IMR-90 (cell line): Measurements from ENCODE around the gene PSME3.

Source experiments
- BHLHE40 ChIP-seq: fragments of 150-350 bp; IDR thresholded peaks from 2 replicates; pipeline ENCODE4 v1.6.1; 2016; ENCODE audit warnings: mild to moderate bottlenecking, low read depth, low read length
- CEBPB ChIP-seq: IDR thresholded peaks from 2 replicates; pipeline ENCODE4 v1.6.1; 2012; ENCODE audit warnings: low read depth, low read length, improper control_type of control experiment
- MAFK ChIP-seq: IDR thresholded peaks from 2 replicates; pipeline ENCODE4 v1.6.1; 2012; ENCODE audit warnings: low read depth, low read length, improper control_type of control experiment
- MXI1 ChIP-seq: IDR thresholded peaks from 2 replicates; pipeline ENCODE4 v1.6.1; 2012; ENCODE audit warnings: low read depth, mild to moderate bottlenecking, low read length, moderate library complexity, borderline replicate concordance
- POLR2A ChIP-seq: IDR thresholded peaks from 2 replicates; pipeline ENCODE4 v1.6.1; 2012; ENCODE audit warnings: mild to moderate bottlenecking, low read depth, low read length
- RAD21 ChIP-seq: IDR thresholded peaks from 2 replicates; pipeline ENCODE4 v1.6.1; 2012; ENCODE audit warnings: low read length, improper control_type of control experiment
- RFX5 ChIP-seq: IDR thresholded peaks from 2 replicates; pipeline ENCODE4 v1.8.0; 2012; ENCODE audit warnings: low read depth, mild to moderate bottlenecking, low read length, moderate library complexity
- TF ChIP-seq, protein P1 (sequence below): conservative IDR thresholded peaks from 2 replicates; pipeline ENCODE4 v1.5.1; 2012; ENCODE audit warnings: mild to moderate bottlenecking, low read depth, low read length, improper control_type of control experiment
- TF ChIP-seq, protein P2 (sequence below): fragments of 150-350 bp; IDR thresholded peaks from 2 replicates; pipeline ENCODE4 v1.6.1; 2016; ENCODE audit warnings: low read depth, mild to moderate bottlenecking, low read length, moderate library complexity, borderline replicate concordance

DNA sequence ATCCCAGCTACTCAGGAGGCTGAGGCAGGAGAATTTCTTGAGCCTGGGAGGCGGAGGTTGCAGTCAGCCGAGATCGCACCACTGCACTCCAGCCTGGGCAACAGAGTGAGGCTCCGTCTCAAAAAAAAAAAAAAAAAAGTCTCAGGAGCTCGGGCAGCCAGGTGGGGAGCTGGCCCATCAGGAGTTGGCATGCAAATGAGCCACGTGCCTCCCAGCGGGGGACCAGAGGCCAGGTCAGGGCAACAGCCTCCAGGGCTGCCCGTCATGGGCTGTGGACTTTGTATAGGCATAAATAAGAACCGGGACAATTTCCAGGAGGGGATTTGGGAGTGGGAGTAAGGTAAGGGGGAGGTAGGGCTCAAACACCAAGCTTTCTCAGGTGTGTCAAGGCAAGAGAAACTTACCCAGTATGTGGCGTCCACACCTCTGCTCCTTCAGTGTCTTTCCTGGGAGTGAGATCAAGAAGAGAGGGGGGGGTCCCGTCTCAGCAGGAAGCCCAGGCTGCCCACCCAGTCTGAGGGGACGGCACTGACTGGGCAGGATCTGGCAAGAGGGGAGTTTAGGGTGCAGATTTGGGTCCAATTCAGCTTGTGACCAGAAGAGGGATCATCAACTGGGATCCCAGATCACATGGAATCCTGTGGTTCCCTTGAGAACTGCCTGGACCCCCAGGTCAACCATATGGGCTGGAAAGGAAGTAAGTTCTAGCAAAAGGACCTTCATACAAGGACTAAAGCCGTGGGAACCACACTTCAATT, 45.1 kb downstream of the PSME3 start:
- TF ChIP-seq, protein P1, sequence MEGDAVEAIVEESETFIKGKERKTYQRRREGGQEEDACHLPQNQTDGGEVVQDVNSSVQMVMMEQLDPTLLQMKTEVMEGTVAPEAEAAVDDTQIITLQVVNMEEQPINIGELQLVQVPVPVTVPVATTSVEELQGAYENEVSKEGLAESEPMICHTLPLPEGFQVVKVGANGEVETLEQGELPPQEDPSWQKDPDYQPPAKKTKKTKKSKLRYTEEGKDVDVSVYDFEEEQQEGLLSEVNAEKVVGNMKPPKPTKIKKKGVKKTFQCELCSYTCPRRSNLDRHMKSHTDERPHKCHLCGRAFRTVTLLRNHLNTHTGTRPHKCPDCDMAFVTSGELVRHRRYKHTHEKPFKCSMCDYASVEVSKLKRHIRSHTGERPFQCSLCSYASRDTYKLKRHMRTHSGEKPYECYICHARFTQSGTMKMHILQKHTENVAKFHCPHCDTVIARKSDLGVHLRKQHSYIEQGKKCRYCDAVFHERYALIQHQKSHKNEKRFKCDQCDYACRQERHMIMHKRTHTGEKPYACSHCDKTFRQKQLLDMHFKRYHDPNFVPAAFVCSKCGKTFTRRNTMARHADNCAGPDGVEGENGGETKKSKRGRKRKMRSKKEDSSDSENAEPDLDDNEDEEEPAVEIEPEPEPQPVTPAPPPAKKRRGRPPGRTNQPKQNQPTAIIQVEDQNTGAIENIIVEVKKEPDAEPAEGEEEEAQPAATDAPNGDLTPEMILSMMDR = no peak
- TF ChIP-seq POLR2A (no peak), MAFK (no peak), RFX5 (no peak), CEBPB (no peak), BHLHE40 (no peak), RAD21 (no peak), MXI1 (no peak)
- TF ChIP-seq, protein P2, sequence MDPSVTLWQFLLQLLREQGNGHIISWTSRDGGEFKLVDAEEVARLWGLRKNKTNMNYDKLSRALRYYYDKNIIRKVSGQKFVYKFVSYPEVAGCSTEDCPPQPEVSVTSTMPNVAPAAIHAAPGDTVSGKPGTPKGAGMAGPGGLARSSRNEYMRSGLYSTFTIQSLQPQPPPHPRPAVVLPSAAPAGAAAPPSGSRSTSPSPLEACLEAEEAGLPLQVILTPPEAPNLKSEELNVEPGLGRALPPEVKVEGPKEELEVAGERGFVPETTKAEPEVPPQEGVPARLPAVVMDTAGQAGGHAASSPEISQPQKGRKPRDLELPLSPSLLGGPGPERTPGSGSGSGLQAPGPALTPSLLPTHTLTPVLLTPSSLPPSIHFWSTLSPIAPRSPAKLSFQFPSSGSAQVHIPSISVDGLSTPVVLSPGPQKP = no peak
